C4-2B (cell line): ENCODE results near the gene PPP1CA.
"Not testable (repeated sequence)": the region's sequence is repeated elsewhere in the genome, so short reads cannot be mapped to it uniquely, and the experiment has no call there.

Experiments
- H3K27ac ChIP-seq: fragments of 450-650 bp; 2 replicates; pipeline ENCODE4 v1.5.1; 2017
- CTCF ChIP-seq: fragments of 450-650 bp; conservative IDR thresholded peaks from 2 replicates; pipeline ENCODE4 v1.5.1; 2017; ENCODE audit warnings: mild to moderate bottlenecking
- ZFX ChIP-seq: fragments of 450-650 bp; IDR thresholded peaks from 2 replicates; pipeline ENCODE4 v1.6.1; 2017

Gene PPP1CA

GRCh38 chr11:67406969-67407687 lies 5.5 kb upstream of the PPP1CA start:
- H3K27ac ChIP-seq, result no peak overlapping the region
- no peak for TF ChIP-seq ZFX
- TF ChIP-seq CTCF, result no peak

GRCh38 chr11:67406420-67406968 lies 4.8 kb upstream of the PPP1CA start:
- TF ChIP-seq ZFX (no peak), CTCF (no peak)
- H3K27ac ChIP-seq, result no peak overlapping the region

GRCh38 chr11:67405688-67406339 lies 4.2 kb upstream of the PPP1CA start:
- TF ChIP-seq ZFX (no peak), CTCF (no peak)
- no peak overlapping the region for H3K27ac ChIP-seq

GRCh38 chr11:67405196-67405567 lies 3.5 kb upstream of the PPP1CA start:
- H3K27ac ChIP-seq, result no peak overlapping the region
- TF ChIP-seq ZFX (no peak), CTCF (no peak)

GRCh38 chr11:67404515-67405195 lies 3.0 kb upstream of the PPP1CA start:
- TF ChIP-seq CTCF, result no peak
- TF ChIP-seq ZFX, result no peak
- H3K27ac ChIP-seq, result no peak overlapping the region

GRCh38 chr11:67403085-67403484 lies 1.4 kb upstream of the PPP1CA start:
- not testable (repeated sequence) for H3K27ac ChIP-seq

- peak overlapping the region; percentile 95 for H3K27ac ChIP-seq
These were observed 658 bp upstream of the PPP1CA start for GRCh38 chr11:67402192-67402839.

GRCh38 chr11:67400942-67401494 lies 640 bp downstream of the PPP1CA start:
- no peak for TF ChIP-seq CTCF
- TF ChIP-seq ZFX, result peak; percentile 36; the same call in 1 of the 2 replicates
- H3K27ac ChIP-seq, result peak overlapping the region; percentile 95
